HEK293 (cell line): ENCODE data around the gene SSR1.

ENCODE experiments used
- CTCF ChIA-PET: fragments of 350-600 bp; formaldehyde crosslinking; extraction: SDS; loops from one replicate; lab custom pipeline; 2021; ENCODE audit warnings: antibody characterized with exemption; lab: Yijun Ruan, JAX
- POLR2A ChIA-PET: fragments of 300-600 bp; formaldehyde crosslinking; extraction: SDS; loops from one replicate; lab custom pipeline; 2020; ENCODE audit warnings: antibody characterized with exemption, inconsistent platforms; lab: Yijun Ruan, JAX
- H3K27ac ChIP-seq: fragments of 200-500 bp; sonication (Bioruptor generic); 2 replicates; pipeline ENCODE4 v1.5.1; 2014; ENCODE audit warnings: low read depth, low read length, control low read depth, inconsistent platforms; ENCODE audit errors: extremely low read depth
- H3K36me3 ChIP-seq, 2 experiments: fragments of 200-500 bp in 1 of 2; sonication (Bioruptor generic) in 1 of 2; 1 replicate in 1 of 2; 2 replicates in 1 of 2; pipeline ENCODE4 v1.5.1; 2014 to 2017; ENCODE audit warnings: inconsistent platforms in 2 of 2, low read length in 2 of 2; ENCODE audit not compliant: control insufficient read depth in 2 of 2, insufficient read depth in 1 of 2
- H3K4me1 ChIP-seq: fragments of 200-500 bp; sonication (Bioruptor generic); 2 replicates; pipeline ENCODE4 v1.5.1; 2014; ENCODE audit warnings: mild to moderate bottlenecking, low read length, inconsistent platforms; ENCODE audit not compliant: control insufficient read depth, insufficient read depth
- H3K4me3 ChIP-seq: 2 replicates; pipeline ENCODE4 v1.5.1; 2011; ENCODE audit warnings: low read depth, mild to moderate bottlenecking, control low read depth, low read length, moderate library complexity
- H3K9me3 ChIP-seq: fragments of 200-500 bp; sonication (Bioruptor generic); 2 replicates; pipeline ENCODE4 v1.5.1; 2014; ENCODE audit warnings: low read depth, low read length, inconsistent platforms; ENCODE audit not compliant: control insufficient read depth, insufficient read depth
- AEBP2 ChIP-seq: fragments of 450-650 bp; formaldehyde crosslinking; IDR thresholded peaks from 2 replicates; pipeline ENCODE4 v1.5.1; 2016; ENCODE audit warnings: missing biosample characterization, missing genetic modification characterization, borderline replicate concordance
- PRDM10 ChIP-seq: fragments of 450-650 bp; formaldehyde crosslinking; IDR thresholded peaks from 2 replicates; pipeline ENCODE4 v1.5.1; 2016; ENCODE audit warnings: missing biosample characterization, missing genetic modification characterization
- PRDM4 ChIP-seq: fragments of 450-650 bp; formaldehyde crosslinking; IDR thresholded peaks from 2 replicates; pipeline ENCODE4 v1.5.1; 2017; ENCODE audit warnings: missing biosample characterization, missing genetic modification characterization
- REST ChIP-seq: fragments of 450-650 bp; formaldehyde crosslinking; IDR thresholded peaks from 2 replicates; pipeline ENCODE4 v1.5.1; 2016; ENCODE audit warnings: missing biosample characterization, missing genetic modification characterization
- SP2 ChIP-seq: fragments of 450-650 bp; formaldehyde crosslinking; IDR thresholded peaks from 2 replicates; pipeline ENCODE4 v1.5.1; 2016; ENCODE audit warnings: missing biosample characterization, missing genetic modification characterization
- TRIM28 ChIP-seq: IDR thresholded peaks from 2 replicates; pipeline ENCODE4 v1.6.1; 2011; ENCODE audit warnings: low read length, control low read depth, borderline replicate concordance
- WT1 ChIP-seq: fragments of 450-650 bp; formaldehyde crosslinking; IDR thresholded peaks from 2 replicates; pipeline ENCODE4 v1.5.1; 2016; ENCODE audit warnings: missing biosample characterization, missing genetic modification characterization
- ZFHX2 ChIP-seq: fragments of 450-650 bp; formaldehyde crosslinking; conservative IDR thresholded peaks from 2 replicates; pipeline ENCODE4 v1.5.1; 2016; ENCODE audit warnings: missing biosample characterization, missing genetic modification characterization
- ZNF121 ChIP-seq: fragments of 450-650 bp; formaldehyde crosslinking; IDR thresholded peaks from 2 replicates; pipeline ENCODE4 v1.5.1; 2016; ENCODE audit warnings: missing biosample characterization, missing genetic modification characterization
- ZNF140 ChIP-seq: fragments of 450-650 bp; formaldehyde crosslinking; IDR thresholded peaks from 2 replicates; pipeline ENCODE4 v1.5.1; 2016; ENCODE audit warnings: missing biosample characterization, missing genetic modification characterization
- ZNF169 ChIP-seq: fragments of 450-650 bp; formaldehyde crosslinking; IDR thresholded peaks from 2 replicates; pipeline ENCODE4 v1.5.1; 2016; ENCODE audit warnings: missing biosample characterization, missing genetic modification characterization
- ZNF223 ChIP-seq: fragments of 450-650 bp; formaldehyde crosslinking; IDR thresholded peaks from 2 replicates; pipeline ENCODE4 v1.5.1; 2016; ENCODE audit warnings: missing biosample characterization, missing genetic modification characterization
- ZNF366 ChIP-seq: fragments of 450-650 bp; formaldehyde crosslinking; conservative IDR thresholded peaks from 2 replicates; pipeline ENCODE4 v1.5.1; 2016; ENCODE audit warnings: missing biosample characterization, missing genetic modification characterization
- ZNF37A ChIP-seq: fragments of 450-650 bp; IDR thresholded peaks from 2 replicates; pipeline ENCODE4 v1.5.1; 2018; ENCODE audit warnings: missing biosample characterization, missing genetic modification characterization
- ZNF404 ChIP-seq: fragments of 450-650 bp; formaldehyde crosslinking; IDR thresholded peaks from 2 replicates; pipeline ENCODE4 v1.5.1; 2017; ENCODE audit warnings: missing biosample characterization, missing genetic modification characterization
- ZNF624 ChIP-seq: fragments of 450-650 bp; formaldehyde crosslinking; IDR thresholded peaks from 2 replicates; pipeline ENCODE4 v1.5.1; 2017; ENCODE audit warnings: missing biosample characterization, missing genetic modification characterization
- ZSCAN5A ChIP-seq: fragments of 450-650 bp; formaldehyde crosslinking; IDR thresholded peaks from 2 replicates; pipeline ENCODE4 v1.5.1; 2016; ENCODE audit warnings: missing biosample characterization, missing genetic modification characterization

SSR1 gene

GRCh38 chr6:7285416-7285815, 27.6 kb downstream of the SSR1 start:
- POLR2A ChIA-PET: interaction anchor here (0.7 kb wide), 2 partner anchors 87 to 105 kb away, joined by 3 read pairs; partner anchors contain the start of genes CAGE1 and RIOK1
- peak; percentile 74 for TF ChIP-seq ZNF121
- TF ChIP-seq PRDM4 (tag by site-specific recombination): no peak
- TF ChIP-seq ZNF624: no peak
- no peak for TF ChIP-seq ZNF140 (tag by site-specific recombination)
- peaks cover 13 to 64% of the 10 kb centered on the region in 2 experiments; a peak in 2 of 3 replicates for H3K36me3 ChIP-seq
- CTCF ChIA-PET: interaction anchor here (0.8 to 5.7 kb wide), 3 partner anchors 9 to 52 kb away, joined by 3 to 55 read pairs (median 6); no protein-coding TSS in a partner anchor
- H3K4me3 ChIP-seq: no peak overlapping the region
- H3K27ac ChIP-seq: no peak overlapping the region
- no peaks in the 10 kb centered on the region for H3K4me1 ChIP-seq
- H3K9me3 ChIP-seq: no peaks in the 10 kb centered on the region

- peaks cover 4 to 46% of the 10 kb centered on the region in 2 experiments; a peak in 1 of 3 replicates for H3K36me3 ChIP-seq
- ChIA-PET POLR2A (no interaction called here), CTCF (interaction anchor here (0.7 to 1.2 kb wide), 3 partner anchors 8 to 320 kb away, joined by 3 to 7 read pairs (median 3); no protein-coding TSS in a partner anchor)
- no peak overlapping the region for H3K4me3 ChIP-seq
- TF ChIP-seq ZNF223 (no peak), ZSCAN5A (no peak)
- H3K4me1 ChIP-seq: no peaks in the 10 kb centered on the region
- no peaks in the 10 kb centered on the region for H3K9me3 ChIP-seq
- no peak overlapping the region for H3K27ac ChIP-seq
These were observed 29.3 kb downstream of the SSR1 start for GRCh38 chr6:7283676-7284075.

- ChIA-PET CTCF (interaction anchor here (0.5 to 0.7 kb wide), 5 partner anchors 8 to 734 kb away, joined by 3 to 11 read pairs (median 4); no protein-coding TSS in a partner anchor), POLR2A (no interaction called here)
- Histone ChIP-seq H3K4me3 (no peak overlapping the region), H3K27ac (no peak overlapping the region), H3K9me3 (no peaks in the 10 kb centered on the region), H3K36me3 (peaks cover 0 to 32% of the 10 kb centered on the region in 2 experiments; a peak in 1 of 3 replicates), H3K4me1 (no peaks in the 10 kb centered on the region)
- TF ChIP-seq ZNF169 (no peak), WT1 (no peak), ZNF404 (tag by site-specific recombination) (no peak), ZNF37A (tag by site-specific recombination) (no peak), REST (tag by site-specific recombination) (no peak), SP2 (tag by site-specific recombination) (no peak), ZNF366 (tag by site-specific recombination) (no peak), AEBP2 (tag by site-specific recombination) (no peak), TRIM28 (no peak), ZFHX2 (no peak), PRDM10 (tag by site-specific recombination) (no peak)
These were observed 30.7 kb downstream of the SSR1 start for GRCh38 chr6:7282097-7282906.
